GM21367 (cell line): Measurements from ENCODE around the gene GEMIN5.

ENCODE experiments used
- ATAC-seq: cut with Tn5 transposase; IDR thresholded peaks from one replicate; pipeline ENCODE4 v1.9.1; 2021; ENCODE audit not compliant: unreplicated experiment

The GEMIN5 gene

DNA sequence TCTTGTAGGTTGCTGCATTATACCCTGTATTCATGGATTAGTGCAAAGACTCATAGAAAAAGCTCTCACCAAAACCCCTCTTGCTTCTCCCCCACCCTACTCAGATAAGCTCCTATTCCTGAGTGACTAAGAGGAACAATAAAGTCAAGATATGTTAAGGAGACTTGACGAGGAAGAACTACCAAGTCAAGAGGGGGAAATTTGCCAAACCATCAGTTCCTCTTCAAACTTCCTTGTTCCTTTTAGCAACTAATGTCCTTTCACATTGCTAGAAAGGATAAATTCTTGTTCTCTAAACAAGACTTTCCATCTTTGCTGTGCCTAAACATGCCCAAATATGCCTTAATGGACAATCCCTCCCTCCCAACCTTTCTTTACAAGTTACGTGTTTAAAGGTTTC is 52.6 kb downstream of the GEMIN5 start:
- no peak for ATAC-seq

DNA sequence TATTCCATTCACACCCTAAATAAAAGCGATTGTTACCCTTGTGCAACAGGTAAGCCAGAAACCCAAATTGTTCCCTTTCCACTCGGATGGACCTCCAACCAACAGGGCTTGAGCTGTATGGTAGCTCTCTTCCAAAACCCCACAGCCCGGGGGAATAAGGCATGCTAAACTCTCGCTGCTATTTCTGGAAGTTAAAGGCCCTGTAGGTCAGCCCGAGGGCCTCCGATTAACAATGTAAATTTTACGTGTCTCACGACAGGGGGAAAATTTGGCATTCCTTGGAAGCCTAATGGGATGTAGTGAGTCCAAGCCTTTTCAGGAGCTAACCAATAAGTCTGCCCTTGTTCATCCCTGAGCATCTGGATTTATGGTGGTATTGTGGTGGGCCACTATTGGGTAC is 53.6 kb downstream of the GEMIN5 start:
- no peak for ATAC-seq

DNA sequence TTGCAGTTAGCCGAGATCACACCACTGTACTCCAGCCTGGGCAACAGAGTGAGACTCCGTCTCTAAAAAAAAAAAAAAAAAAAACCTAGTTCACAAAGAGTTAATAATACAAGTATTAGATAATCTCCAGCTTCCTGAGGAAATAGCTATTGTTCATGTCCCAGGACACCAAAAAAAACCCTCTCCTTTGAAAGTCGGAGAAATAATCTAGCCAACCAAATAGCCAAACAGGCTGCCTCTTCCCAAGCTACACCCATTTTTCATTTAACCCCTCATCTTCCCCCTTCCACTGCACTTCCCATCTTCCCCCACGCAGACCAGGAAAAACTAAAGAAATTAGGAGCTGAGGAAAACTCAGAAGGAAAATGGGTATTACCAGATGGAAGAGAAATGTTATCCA is 56.0 kb downstream of the GEMIN5 start:
- no peak for ATAC-seq

DNA sequence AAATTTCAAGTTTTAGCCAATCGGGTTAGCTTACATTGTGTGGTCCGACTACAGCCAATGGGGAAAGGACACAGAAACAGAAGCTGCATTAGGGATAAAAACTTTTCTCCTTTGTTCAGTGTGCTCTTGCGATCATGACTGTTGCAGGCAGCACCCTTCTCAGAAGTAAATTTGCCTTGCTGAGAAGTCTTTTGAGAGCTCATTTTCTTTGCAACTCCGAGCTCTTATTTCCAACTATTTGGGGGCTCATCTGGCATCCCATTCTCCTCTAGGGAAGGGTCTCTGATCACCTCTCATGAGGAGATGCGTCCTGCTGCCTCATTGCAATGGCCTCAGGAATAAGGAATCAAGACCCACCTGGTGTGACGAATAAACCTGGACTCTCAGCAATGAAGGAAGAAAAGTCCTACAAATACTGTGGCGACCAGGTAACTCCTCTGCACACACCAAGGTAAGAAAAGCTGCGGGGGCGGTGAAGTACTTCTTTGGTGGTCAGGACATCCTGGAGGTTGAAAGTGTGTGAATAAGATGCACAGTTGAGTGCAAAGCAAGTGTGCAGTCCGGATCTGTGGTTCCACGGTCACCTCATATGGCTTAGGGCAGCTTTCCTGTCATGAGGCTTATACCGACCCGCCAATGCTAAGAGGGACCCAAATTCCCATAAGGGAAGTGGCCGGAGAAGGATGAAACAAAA is 59.2 kb downstream of the GEMIN5 start:
- no peak for ATAC-seq

DNA sequence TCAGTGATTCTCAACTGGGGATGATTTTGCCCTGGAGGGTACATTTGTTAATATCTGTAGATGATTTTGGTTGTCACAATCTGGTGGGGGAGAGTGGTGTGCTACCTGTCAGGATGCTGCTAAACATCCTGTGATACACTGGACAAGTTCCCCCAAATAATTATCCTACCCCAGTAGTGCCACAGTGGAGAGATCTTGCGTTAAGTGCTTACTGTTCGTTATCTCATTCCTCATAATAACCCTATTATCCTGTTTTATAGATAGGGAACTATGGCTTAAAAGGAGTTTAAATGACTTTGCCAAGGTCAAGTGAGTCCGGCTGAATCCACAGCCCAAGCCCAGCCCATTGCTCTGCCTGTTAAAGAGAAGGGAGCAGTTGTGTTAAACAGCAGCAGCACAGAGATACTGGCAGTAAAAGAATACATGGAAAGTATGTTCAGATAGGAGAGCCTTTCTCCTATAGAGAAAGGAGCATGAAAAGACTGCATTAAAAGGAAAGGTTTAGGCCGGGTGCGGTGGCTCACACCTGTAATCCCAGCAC is 64.2 kb downstream of the GEMIN5 start:
- no peak for ATAC-seq

DNA sequence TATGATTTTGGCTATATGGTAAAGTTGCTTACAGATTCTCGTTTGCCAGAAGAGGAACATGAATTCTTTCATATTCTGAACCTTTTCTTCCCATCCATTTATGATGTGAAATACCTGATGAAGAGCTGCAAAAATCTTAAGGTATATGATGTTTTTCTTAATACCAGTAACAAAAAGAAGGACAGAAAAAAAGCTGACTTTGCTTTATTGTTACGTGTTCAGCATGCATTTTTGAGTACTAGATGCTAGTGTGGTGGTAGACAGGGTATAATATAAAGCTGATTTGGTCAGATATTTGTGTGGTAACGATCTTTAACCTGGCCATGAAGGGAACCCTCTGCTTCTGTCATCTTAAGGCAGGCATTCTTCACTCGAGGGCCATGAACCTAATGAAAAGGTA is 66.3 kb downstream of the GEMIN5 start:
- ATAC-seq: no peak

DNA sequence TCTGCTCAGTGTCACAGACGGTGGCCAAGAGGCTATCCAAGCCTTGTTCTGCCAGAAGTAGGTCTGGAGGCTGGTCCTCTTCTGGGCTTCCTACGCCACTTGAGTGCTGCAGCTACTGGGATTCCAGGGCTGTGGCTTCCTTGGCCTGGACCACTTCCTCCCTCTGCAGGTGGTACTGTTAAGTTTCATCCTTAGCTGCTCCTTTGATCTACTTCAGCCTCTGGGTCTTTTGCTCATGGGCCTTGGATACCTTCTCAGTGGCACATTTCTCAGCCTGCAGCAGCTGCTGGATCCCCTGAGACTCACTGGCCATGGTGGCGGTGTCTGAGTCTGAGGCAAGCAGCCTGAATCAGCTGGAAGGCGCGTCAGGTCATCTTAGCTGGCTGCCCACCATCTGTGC is 69.3 kb downstream of the GEMIN5 start:
- no peak for ATAC-seq

DNA sequence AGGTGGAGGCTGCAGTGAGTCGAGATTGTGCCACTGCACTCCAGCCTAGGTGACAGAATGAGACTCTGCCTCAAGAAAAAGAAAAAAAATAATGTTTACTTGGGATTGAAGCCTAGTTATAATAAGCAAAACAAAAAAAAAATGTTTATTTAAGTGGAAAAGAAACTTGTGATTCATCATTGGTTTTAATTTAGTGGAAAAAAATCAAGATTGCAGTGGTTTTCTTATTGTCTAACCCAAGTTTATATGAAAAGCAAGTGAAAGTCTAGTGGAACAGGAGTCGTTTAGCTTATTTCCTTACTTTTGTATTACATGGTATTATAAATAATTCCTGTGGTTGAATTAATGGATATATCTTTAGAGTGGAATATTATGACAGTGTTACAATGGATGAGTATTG is 71.2 kb downstream of the GEMIN5 start:
- ATAC-seq: no peak

DNA sequence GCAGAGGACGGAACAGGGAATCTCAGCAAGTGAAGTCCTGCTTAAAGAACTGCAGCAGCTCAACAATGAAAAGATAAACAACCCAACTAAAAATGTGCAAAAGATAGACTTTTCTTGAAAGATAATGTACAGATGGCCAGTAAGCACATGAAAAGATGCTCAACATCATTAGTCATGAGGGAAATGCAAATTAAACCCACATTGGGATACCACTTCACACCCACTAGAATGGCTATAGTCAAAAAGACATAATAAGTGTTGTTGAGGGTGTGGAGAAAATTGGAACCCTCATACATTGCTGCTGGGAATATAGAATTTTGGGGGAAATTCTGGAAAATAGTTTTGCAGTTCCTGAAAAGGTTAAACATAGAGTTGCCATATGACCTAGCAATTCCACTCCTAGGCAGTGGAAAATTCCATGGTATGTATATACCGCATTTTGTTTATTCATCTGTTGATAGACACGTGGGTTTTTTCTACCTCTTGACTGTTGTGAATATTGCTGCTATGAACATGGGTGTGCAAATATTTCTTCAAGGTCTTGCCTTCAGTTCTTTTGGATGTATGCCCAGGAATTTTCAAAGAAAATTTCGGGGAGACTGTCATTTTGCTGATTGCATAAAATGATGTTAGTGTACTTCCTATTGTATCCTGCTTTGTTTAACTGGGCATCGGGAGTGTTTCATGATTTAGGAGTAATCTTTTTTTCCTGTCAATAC is 72.4 kb downstream of the GEMIN5 start:
- no peak for ATAC-seq

DNA sequence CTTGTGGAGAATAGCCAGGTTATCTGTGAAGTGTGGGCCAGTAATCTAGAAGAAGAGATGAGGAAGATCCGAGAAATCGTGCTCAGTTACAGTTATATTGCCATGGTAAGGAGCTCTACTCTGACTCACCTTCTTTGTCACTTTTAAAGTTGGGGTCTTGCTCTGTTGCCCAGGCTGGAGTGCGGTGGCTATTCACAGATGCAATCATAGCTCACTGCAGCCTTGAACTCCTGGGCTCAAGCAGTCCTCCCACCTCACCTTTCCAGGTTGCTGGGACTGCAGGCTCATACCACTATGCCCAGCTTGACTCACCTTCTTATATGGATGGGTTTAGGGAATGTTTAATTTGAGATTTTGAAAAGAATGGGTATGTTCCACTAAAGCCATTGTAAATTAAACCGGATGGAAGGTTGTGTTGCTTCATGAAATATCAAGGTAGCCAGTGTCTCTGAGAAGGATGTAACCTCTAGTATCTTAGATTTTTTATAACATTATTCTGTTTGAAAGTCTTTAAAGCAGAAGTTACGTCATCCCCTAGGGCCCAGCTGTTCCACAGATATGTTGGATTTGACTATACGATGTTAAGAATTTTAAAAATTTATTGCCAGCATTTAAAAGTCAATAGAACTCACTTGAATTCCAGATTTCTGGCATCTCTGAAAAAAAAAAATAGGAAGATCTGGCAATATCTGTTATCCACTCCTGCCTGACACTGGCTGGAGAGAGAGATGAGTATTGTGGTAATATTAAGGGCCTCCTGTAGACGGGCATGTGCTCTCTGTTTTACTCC is 74.5 kb downstream of the GEMIN5 start:
- ATAC-seq: no peak

DNA sequence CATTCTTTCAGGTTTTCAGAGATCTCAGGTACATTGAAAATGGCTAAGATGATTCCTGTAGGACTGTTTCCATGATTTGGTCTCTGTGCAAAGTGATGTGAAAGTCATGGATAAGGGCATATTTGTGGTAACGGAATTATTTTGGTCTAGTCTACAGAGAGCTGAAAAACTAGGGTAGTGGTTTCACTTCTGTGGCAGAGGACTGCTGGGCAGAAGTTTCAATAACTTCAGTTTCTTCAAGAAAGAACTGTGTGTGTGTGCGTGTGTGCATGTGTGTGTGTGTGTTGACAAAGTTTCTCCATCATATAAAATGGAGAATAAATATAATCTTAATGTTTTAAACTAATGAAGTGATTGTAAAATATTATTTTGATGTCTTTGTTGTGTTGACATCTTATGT is 75.2 kb downstream of the GEMIN5 start:
- no peak for ATAC-seq

DNA sequence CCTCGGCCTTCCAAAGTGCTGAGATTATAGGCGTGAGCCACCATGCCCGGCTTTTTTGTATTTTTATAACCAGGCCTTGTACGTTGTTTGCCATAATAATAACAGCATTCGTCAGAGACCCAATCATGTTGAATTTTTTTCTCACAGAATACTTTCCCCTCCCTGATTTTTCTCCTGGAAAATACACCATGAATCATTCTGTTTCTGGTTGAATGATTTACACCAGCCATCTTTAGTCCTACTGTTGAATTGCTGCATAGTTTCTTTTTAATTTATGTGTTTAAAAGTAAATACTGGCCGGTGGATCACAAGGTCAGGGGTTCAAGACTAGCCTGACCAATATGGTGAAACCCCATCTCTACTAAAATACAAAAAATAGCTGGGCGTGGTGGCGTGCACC is 76.1 kb downstream of the GEMIN5 start:
- ATAC-seq: no peak

DNA sequence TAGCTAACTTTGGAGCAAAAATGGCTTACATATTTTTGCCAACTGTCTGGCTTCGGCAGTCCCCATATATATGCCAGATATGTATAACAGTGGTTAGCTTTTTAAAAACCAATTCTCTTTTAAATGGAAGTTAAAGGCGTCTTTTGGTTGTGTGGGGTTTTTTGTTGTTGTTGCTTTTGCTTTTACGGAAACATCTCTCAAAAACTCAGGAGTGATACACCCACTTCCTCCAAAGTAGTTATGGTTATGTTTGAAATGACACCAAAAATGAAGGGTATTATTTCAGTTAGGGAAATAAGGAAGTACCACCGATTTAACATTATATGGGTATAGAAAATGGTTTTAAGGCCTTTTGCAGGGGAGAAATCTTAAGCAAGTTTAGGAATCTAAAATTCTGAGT is 77.2 kb downstream of the GEMIN5 start:
- ATAC-seq: no peak

DNA sequence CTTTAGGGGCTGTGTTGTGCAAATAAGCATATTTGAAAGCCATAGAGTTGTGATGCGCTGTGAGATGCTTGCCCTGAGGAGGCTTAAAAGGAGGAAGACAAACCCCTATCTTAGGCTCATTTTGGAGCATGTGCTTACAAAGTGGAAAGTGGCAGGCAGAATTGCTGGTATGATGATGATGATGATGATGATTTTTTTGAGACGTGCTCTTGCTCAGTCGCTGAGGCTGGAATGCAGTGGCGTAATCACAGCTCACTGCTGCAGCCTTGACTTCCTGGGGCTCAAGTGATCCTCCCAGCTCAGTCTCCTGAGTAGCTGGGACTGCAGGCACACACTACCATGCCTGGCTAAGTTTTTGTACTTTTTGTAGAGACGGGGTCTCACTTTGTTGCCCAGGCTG is 77.9 kb downstream of the GEMIN5 start:
- no peak for ATAC-seq

DNA sequence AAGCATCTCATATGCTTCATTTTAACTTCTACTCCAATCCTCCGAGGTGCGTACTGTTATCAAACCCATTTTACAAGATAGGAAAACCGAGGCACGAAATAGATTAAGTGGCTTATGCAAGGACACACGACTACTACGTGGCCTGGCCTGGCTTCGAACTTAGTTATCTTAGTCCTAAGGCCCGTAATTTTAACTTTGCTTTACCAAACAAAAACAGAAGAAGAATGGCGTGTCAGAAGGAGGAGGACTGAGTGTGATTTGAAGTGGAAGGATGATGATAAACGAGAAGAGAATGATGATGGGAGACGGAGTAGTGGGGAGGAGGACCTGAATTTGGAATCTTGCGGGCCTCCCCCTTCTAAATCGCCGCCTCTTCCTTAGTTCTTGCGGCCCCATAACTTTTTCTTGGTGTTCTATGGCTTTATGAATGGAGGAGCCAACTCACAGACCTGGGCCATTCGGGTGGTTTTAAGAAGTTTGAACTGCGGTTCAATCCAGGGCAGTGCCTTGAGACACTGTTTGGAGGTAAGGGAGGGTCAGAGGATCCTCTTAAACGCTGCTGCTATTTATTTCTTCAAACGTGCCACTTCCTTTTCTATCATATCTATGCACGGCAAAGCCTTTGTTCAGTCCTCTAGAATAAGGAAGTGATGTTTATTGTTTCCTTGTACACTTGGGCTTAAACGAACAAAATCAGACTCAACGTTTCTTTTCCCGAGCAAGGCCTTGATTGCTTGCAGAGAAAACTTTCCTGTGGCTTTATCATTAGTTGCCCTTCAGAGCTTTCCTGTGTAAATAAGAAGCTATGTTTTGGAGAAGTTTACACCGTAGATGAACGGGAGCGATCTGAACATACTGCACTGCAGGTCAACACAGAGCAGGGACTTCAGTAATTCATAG is 78.8 kb downstream of the GEMIN5 start:
- no peak for ATAC-seq

DNA sequence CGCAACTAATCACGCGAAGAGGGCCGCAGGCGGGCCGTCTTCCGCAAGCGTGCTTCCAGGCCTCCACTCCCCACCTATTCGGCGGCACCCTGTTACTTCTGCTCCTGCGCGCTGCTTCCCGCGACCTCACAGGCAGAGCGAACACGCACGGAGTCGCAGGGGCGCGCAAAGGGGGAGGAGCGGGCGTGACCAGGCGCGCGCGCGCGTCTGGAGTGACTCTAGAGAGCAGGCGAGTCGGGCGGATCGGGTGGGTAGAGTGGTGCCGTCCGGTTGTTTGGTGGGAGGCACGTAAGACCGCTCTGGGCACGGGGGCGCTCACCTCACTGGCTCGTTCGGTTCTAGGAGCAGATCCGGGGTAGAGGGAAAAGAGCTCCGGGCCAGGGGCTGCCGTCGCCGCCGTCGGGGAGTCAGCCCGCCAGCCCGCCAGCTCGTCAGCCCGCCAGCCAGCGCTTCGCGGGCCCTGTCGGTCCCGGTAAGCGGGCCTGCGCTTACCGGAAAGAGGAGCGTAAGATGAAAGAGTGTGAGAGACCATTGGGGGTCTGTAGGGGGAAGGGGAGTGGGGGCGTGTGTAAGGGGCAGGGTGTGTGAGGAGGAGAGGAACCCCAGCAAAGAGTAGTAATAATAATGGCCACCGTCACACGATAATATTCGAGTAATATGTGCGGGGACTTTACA is 79.6 kb downstream of the GEMIN5 start, which contains the start of gene CNOT8:
Gene CNOT8, plus strand, starts transcription at position 331 of the 675 bp plus-strand sequence. CDS start 4,652 bp downstream, outside the sequence.
- peak; percentile 66 for ATAC-seq

DNA sequence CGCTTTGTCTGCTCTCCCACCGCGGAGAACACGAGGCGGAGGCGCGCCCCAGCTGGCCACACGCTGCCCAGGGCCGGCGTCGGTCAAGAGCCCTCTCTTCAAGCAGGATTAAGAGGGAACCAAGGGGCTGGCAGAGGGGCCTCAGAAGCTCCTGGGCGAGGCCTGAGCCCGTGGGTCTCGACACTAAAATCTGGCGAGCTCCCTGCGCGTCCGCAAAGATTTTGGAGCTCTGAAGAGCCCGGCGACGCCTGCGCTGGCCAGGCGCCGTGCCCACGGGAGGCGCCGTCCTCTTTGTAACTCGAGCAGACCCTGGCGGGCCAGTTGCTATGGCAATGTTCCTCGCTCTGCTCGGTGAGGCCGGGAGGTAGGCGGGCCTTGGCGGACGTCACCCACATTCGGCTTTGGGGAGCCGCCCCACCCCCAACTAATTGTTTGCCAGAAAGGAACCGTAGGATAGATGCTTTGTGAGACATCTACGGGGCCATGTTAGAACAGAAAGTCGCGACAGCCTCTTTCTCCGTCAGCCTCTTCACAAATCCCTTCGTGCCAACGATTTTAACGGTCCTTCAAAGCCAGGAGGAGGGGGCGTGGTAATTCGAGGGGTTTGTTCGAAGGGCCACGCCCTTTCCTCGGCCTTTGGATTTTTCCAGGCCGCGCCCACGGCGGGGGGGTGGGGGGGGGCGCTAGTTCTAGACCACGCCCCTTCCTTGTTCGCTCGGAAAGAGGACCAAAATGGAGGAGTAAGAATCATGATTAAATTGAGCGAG is 80.3 kb downstream of the GEMIN5 start:
- ATAC-seq: peak; percentile 52

DNA sequence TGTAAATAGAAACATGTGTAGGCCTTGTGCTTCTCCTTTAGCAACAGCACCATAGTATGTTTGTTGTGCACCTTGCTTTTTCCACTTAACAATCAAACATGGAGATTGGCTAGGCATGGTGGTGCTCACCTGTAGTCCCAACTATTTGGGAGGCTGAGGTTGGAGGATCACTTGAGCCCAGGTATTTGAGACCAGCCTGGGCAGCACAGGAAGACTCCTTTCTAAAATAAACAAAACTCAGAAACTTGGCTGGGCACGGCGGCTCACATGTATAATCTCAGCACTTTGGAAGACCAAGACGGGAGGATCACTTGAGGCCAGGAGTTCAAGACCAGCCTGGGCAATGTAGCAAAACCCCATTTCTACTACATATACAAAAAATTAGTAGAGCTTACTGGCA is 86.7 kb downstream of the GEMIN5 start:
- no peak for ATAC-seq
